Loucy (cell line): ENCODE data around the gene GPATCH2L.

ENCODE experiments used
- H2AFZ ChIP-seq: fragments of 200-600 bp; sonication (generic); 2 replicates; pipeline ENCODE4 v1.6.0; 2016; ENCODE audit warnings: antibody characterized with exemption, mild to moderate bottlenecking, low read length, moderate library complexity
- H3F3A ChIP-seq: fragments of 200-600 bp; 2 replicates; pipeline ENCODE4 v1.6.0; 2016; ENCODE audit warnings: antibody characterized with exemption, low read depth, mild to moderate bottlenecking
- H3K27me3 ChIP-seq: fragments of 200-600 bp; sonication (generic); 2 replicates; pipeline ENCODE4 v1.6.1; 2014; ENCODE audit warnings: low read length, mild to moderate bottlenecking; ENCODE audit not compliant: insufficient read depth, poor library complexity, severe bottlenecking
- H3K36me3 ChIP-seq: fragments of 200-600 bp; sonication (generic); 2 replicates; pipeline ENCODE4 v1.6.1; 2016; ENCODE audit warnings: low read length; ENCODE audit not compliant: insufficient read depth
- H3K4me1 ChIP-seq: fragments of 200-600 bp; sonication (generic); 2 replicates; pipeline ENCODE4 v1.5.1; 2014; ENCODE audit warnings: low read length, mild to moderate bottlenecking; ENCODE audit not compliant: insufficient read depth, poor library complexity, severe bottlenecking
- H3K4me2 ChIP-seq: fragments of 200-600 bp; sonication (generic); 2 replicates; pipeline ENCODE4 v1.6.0; 2014; ENCODE audit warnings: antibody characterized with exemption, low read length, low read depth, mild to moderate bottlenecking; ENCODE audit not compliant: poor library complexity, severe bottlenecking
- H3K4me3 ChIP-seq: fragments of 200-600 bp; sonication (generic); 2 replicates; pipeline ENCODE4 v1.5.1; 2014; ENCODE audit warnings: low read length, mild to moderate bottlenecking, mixed read lengths; ENCODE audit not compliant: poor library complexity, severe bottlenecking
- H3K79me2 ChIP-seq: fragments of 200-600 bp; sonication (generic); 2 replicates; pipeline ENCODE4 v1.6.1; 2014; ENCODE audit warnings: low read length; ENCODE audit not compliant: insufficient read depth
- H3K9ac ChIP-seq: fragments of 200-600 bp; sonication (generic); 2 replicates; pipeline ENCODE4 v1.6.0; 2014; ENCODE audit warnings: mild to moderate bottlenecking, low read depth, low read length, moderate library complexity; ENCODE audit not compliant: poor library complexity, severe bottlenecking
- H3K9me2 ChIP-seq: fragments of 200-600 bp; sonication (generic); replicated peaks from 2 replicates; pipeline ENCODE4 v1.6.1; 2016; ENCODE audit warnings: low read depth, low read length, mixed read lengths
- H3K9me3 ChIP-seq: fragments of 200-600 bp; sonication (generic); 2 replicates; pipeline ENCODE4 v1.6.1; 2014; ENCODE audit warnings: mild to moderate bottlenecking, antibody characterized with exemption, low read length, low read depth; ENCODE audit not compliant: insufficient read depth
- H4K20me1 ChIP-seq: fragments of 200-600 bp; sonication (generic); 2 replicates; pipeline ENCODE4 v1.6.0; 2014; ENCODE audit warnings: antibody characterized with exemption, low read length, mild to moderate bottlenecking; ENCODE audit not compliant: insufficient read depth, poor library complexity, severe bottlenecking
- EZH2phosphoT487 ChIP-seq: fragments of 200-600 bp; IDR thresholded peaks from 2 replicates; pipeline ENCODE4 v1.6.1; 2018; ENCODE audit warnings: antibody characterized with exemption, mild to moderate bottlenecking, moderate library complexity, borderline replicate concordance
- TF ChIP-seq, protein P1 (sequence below): fragments of 200-600 bp; sonication (generic); conservative IDR thresholded peaks from 2 replicates; pipeline ENCODE4 v1.5.1; 2014; ENCODE audit warnings: mild to moderate bottlenecking, antibody characterized with exemption, low read length

The GPATCH2L gene

DNA sequence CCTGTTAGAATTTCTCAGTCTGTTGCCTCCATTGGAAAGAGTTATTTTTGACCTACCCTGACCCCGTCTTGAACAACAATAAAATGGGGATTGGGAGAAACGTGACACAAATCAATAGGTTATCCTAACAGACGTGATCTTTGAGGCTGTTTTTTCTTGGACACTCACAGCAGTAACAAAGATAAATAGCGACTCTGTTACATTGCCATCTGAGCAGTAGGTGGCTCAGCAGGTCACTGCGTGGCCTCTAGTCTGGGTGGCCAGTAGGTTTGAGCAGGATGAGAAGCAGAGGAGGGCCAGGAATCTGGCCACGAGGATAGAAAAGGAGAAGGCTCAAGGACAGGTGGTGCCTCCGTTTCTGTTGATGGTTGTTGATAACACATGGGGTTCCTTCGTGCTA lies 101.4 kb downstream of the GPATCH2L start:
- Histone ChIP-seq H3K9ac (no peak overlapping the region), H3K4me1 (peaks cover 6% of the 10 kb centered on the region), H3K79me2 (no peaks in the 10 kb centered on the region), H3K4me3 (no peak overlapping the region), H2AFZ (no peak overlapping the region), H3K4me2 (no peak overlapping the region), H3K9me2 (no peaks in the 10 kb centered on the region), H3K27me3 (no peaks in the 10 kb centered on the region), H3K36me3 (no peaks in the 10 kb centered on the region), H3K9me3 (no peaks in the 10 kb centered on the region), H4K20me1 (no peaks in the 10 kb centered on the region), H3F3A (no peaks in the 10 kb centered on the region)
- no peak for TF ChIP-seq EZH2phosphoT487
- TF ChIP-seq, protein P1, sequence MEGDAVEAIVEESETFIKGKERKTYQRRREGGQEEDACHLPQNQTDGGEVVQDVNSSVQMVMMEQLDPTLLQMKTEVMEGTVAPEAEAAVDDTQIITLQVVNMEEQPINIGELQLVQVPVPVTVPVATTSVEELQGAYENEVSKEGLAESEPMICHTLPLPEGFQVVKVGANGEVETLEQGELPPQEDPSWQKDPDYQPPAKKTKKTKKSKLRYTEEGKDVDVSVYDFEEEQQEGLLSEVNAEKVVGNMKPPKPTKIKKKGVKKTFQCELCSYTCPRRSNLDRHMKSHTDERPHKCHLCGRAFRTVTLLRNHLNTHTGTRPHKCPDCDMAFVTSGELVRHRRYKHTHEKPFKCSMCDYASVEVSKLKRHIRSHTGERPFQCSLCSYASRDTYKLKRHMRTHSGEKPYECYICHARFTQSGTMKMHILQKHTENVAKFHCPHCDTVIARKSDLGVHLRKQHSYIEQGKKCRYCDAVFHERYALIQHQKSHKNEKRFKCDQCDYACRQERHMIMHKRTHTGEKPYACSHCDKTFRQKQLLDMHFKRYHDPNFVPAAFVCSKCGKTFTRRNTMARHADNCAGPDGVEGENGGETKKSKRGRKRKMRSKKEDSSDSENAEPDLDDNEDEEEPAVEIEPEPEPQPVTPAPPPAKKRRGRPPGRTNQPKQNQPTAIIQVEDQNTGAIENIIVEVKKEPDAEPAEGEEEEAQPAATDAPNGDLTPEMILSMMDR: no peak

DNA sequence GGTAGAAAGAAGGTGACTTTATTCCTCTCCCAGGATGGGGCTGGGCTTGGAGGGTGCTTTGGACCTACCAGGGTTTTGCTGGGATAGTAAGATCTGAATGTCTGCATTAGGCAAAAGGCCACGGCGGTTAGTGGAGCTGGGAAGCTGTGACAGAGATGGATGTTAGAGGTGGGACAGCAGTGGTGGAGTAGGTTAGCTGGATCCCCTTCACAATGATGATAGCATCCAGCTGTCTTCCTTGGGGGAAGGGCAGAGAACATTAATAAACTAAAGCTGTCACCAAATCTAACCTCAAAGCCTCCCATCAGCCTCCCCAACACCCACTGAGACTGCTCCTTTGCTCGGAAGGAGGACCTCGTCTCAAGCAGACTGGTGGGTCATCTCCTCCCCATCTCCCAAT lies 104.8 kb downstream of the GPATCH2L start:
- H3K4me2 ChIP-seq: no peak overlapping the region
- H3K9me3 ChIP-seq: no peaks in the 10 kb centered on the region
- TF ChIP-seq, protein P1: no peak
- no peak for TF ChIP-seq EZH2phosphoT487
- H4K20me1 ChIP-seq: no peaks in the 10 kb centered on the region
- no peak overlapping the region for H3K9ac ChIP-seq
- peaks cover 12% of the 10 kb centered on the region for H3K4me1 ChIP-seq
- no peak overlapping the region for H3K4me3 ChIP-seq
- H3K79me2 ChIP-seq: no peaks in the 10 kb centered on the region
- H2AFZ ChIP-seq: no peak overlapping the region
- H3F3A ChIP-seq: no peaks in the 10 kb centered on the region
- H3K27me3 ChIP-seq: no peaks in the 10 kb centered on the region
- H3K36me3 ChIP-seq: no peaks in the 10 kb centered on the region
- no peaks in the 10 kb centered on the region for H3K9me2 ChIP-seq

DNA sequence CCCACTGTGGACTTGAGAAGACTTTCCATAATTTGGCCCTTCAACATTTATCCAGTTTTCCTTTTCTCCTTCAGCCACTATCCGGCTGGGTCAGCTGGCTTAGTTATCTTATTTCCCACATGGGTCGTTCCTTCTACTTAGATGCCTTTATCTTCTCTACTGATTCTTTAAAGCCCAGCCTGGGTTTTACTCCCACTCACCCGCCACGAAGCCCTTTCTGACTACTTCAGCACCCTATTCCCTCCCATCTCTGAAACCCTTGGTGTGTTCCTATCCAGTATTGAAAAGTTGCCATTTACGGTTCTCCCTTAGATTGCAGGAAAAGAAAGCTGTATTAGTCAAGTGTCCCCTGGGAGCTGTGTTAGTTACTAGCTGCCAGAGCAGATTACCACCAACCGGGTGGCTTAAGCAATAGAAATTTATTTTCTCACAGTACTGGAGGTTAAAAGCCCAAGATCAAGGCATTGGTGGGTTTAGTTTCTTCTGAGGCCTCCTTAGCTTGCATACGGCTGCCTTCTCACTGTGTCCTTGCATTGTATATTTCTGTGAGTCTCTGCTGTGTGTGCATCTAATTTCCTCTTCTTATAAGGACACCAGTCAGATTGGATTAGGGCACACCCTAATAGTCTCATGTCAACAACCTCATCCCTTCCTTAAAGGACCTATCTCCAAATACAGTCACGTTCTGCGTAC lies 105.5 kb downstream of the GPATCH2L start:
- H3F3A ChIP-seq: no peaks in the 10 kb centered on the region
- no peak overlapping the region for H3K4me2 ChIP-seq
- H3K36me3 ChIP-seq: no peaks in the 10 kb centered on the region
- H3K4me1 ChIP-seq: peaks cover 14% of the 10 kb centered on the region
- no peaks in the 10 kb centered on the region for H3K9me3 ChIP-seq
- H3K79me2 ChIP-seq: no peaks in the 10 kb centered on the region
- H2AFZ ChIP-seq: no peak overlapping the region
- no peak for TF ChIP-seq EZH2phosphoT487
- TF ChIP-seq, protein P1: no peak
- no peaks in the 10 kb centered on the region for H3K9me2 ChIP-seq
- no peaks in the 10 kb centered on the region for H3K27me3 ChIP-seq
- no peaks in the 10 kb centered on the region for H4K20me1 ChIP-seq
- no peak overlapping the region for H3K4me3 ChIP-seq
- H3K9ac ChIP-seq: no peak overlapping the region
